ENCODE measurements around the gene MSS51.

Gene MSS51

DNA sequence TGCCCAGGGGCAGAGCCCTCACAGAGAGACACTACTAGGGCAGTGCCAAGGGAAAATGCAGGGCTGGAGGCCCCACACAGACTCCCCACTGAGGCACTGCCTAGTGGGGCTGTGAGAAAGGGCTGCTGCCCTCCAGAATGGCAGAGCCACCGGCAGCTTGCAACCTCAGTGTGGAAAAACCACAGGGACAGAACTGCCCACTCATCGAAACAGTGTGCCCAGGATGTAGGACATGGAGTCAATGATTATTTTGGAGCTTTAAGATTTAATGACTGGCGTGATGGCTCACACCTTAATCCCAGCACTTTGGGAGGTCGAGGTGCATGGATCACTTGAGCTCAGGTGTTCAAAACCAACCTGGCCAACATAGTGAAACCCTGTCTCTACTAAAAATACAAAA lies 27.5 kb upstream of the MSS51 start:
- TF ChIP-seq, protein P1, sequence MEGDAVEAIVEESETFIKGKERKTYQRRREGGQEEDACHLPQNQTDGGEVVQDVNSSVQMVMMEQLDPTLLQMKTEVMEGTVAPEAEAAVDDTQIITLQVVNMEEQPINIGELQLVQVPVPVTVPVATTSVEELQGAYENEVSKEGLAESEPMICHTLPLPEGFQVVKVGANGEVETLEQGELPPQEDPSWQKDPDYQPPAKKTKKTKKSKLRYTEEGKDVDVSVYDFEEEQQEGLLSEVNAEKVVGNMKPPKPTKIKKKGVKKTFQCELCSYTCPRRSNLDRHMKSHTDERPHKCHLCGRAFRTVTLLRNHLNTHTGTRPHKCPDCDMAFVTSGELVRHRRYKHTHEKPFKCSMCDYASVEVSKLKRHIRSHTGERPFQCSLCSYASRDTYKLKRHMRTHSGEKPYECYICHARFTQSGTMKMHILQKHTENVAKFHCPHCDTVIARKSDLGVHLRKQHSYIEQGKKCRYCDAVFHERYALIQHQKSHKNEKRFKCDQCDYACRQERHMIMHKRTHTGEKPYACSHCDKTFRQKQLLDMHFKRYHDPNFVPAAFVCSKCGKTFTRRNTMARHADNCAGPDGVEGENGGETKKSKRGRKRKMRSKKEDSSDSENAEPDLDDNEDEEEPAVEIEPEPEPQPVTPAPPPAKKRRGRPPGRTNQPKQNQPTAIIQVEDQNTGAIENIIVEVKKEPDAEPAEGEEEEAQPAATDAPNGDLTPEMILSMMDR (conservative IDR thresholded peaks at IDR 0.05; ENCODE audit: low read depth, low read length), result no peak
- H3K4me3 ChIP-seq (ENCODE audit: low read depth, low read length), result no peak overlapping the region
- no peak for DNase-seq (ENCODE audit: low read depth)

DNA sequence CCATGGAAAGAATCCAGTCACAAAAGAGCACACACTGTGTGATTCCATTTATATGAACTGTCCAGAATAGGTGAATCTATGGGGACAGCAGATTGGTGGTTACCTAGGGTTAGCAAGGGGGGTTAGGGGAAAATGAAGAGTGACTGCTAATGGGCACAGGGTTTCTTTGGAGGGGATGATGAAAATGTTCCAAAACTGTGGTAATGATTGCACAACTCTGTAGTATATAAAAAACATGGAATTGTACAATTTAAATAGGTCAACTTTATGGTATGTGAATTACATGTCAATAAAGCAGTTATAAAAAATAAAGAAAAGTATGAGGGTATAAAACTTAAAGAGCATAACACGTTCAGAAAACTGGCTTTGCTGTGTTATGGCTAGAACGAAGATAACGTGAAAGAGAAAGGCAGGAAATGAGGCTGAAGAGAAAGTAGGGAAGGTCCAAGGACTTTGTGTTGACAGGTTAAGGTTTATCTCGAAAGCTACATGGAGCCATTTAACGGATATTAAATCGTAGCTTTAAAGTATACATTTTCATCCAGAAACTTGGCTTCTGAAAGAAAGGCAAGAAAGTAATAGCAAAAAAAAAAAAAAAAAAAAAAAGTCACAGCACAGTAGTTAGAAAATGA lies 26.4 kb upstream of the MSS51 start:
- peak; percentile 15 for DNase-seq (ENCODE audit: low read depth)
- TF ChIP-seq, protein P1 (conservative IDR thresholded peaks at IDR 0.05; ENCODE audit: low read depth, low read length), result no peak
- no peak overlapping the region for H3K4me3 ChIP-seq (ENCODE audit: low read depth, low read length)

DNA sequence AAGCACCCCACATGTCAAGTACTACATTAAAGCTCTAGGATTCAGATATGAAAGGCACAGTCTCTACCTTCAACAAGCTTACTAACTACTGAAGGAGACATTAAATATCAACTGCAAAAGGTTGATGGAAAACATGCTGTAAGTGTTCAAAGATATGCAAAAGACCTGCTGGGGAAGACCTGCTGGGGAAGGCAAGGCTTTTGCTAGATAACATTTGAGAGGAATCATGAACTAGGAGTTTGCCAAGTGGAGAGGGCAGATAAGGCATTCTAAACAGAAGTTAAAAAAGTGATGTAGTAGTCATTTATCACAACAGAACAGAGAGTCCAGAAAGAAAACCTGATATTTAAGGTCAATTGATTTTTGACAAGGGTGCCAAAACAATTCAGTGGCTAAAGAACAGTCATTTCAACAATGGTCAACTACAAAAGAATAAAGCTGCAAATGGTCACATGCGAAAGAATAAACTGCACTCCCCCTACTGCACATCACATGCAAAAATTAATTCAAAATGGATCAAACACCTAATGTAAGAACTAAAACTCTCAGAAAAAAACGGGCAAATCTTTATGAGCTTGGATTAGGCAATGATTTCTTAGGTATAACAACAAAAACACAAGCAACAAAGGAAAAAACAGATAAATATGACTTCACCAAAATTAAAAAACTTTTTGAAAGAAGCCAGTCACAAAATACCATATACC lies 23.0 kb upstream of the MSS51 start:
- no peak overlapping the region for H3K4me3 ChIP-seq (ENCODE audit: low read depth, low read length)
- no peak for DNase-seq (ENCODE audit: low read depth)
- TF ChIP-seq, protein P1 (conservative IDR thresholded peaks at IDR 0.05; ENCODE audit: low read depth, low read length), result no peak

DNA sequence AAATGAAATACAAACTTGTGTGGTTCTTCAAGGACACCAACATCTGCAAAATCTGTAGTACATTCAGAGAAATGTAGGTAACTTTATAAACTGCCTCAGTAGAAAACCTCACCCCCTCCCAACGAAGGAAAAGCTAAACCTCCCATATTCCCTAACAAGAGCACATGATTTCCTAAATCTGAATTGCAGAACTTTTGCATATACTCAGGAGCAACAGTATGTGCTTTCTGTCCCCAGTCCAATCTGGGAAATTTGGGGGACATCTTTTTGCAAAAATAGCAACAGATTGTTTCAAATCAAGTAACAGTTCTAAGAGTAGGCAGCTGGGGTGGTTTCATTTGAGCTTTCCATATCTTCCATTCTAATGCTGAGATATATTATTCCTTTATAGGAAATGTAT lies 15.8 kb upstream of the MSS51 start:
- TF ChIP-seq, protein P1 (conservative IDR thresholded peaks at IDR 0.05; ENCODE audit: low read depth, low read length), result no peak
- DNase-seq (ENCODE audit: low read depth), result no peak
- no peak overlapping the region for H3K4me3 ChIP-seq (ENCODE audit: low read depth, low read length)

DNA sequence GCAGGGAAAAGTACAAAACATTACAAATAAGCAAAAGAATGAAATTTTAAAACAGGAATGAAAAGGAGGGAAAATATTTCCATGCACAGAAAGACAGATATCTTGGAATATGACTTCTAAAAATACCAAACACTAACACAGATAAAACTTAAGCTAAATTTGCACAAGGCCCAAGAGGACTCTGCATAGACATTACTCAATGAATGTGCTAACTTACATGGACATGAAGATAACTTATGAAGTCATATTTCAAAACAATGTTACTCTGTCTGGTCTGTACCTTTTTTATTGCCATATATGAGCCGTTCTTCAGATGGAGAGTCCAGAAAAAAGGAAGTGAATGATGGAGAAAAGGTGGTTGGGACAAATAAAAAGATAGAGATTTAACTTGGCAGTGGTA lies 15.0 kb upstream of the MSS51 start:
- TF ChIP-seq, protein P1 (conservative IDR thresholded peaks at IDR 0.05; ENCODE audit: low read depth, low read length), result no peak
- H3K4me3 ChIP-seq (ENCODE audit: low read depth, low read length), result no peak overlapping the region

DNA sequence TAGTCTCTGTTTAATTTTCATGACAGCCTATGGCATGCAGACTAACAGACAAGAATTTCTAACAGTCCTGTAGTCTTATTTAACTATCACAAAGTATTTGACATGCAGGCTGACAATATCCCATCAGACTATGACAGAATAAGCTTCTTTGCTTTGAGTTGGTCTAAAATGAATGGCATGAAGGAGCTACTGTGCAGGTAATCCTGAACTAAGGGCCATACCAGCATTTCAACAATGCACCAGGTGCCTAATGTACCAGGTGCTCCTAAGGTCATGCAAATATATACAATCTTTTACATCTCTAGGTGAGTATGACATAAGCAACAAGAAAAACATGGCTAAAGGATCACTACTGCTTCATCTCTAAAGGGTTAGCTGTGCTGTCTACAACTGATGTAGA lies 13.6 kb upstream of the MSS51 start:
- no peak for DNase-seq (ENCODE audit: low read depth)
- H3K4me3 ChIP-seq (ENCODE audit: low read depth, low read length), result no peak overlapping the region
- TF ChIP-seq, protein P1 (conservative IDR thresholded peaks at IDR 0.05; ENCODE audit: low read depth, low read length), result no peak

More for the DNA sequence above, 15.0 kb upstream of the MSS51 start:
- no peak for DNase-seq (ENCODE audit: low read depth)

DNA sequence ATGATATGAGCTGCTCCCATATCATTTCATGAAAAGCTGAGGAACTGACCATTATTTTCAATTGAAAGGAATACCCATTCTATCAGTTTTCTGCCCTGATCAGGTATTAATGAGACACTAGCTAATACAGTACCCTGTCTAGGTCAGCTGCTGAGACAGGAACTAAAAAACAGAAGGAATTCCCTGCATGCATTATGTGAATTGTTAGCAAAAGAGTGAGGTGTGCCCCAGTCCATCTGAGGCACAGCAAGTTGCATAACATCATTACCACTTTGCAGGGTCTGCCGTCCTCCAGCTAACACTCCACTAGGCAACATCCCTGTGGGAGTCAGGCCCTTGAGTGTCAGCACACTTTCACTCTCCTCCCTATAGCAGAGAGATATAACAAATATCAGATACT lies 11.1 kb upstream of the MSS51 start:
- no peak for DNase-seq (ENCODE audit: low read depth)
- H3K4me3 ChIP-seq (ENCODE audit: low read depth, low read length), result no peak overlapping the region
- TF ChIP-seq, protein P1 (conservative IDR thresholded peaks at IDR 0.05; ENCODE audit: low read depth, low read length), result no peak

Measured in choroid plexus epithelial cell (primary cell).